Esophagus squamous epithelium (tissue), 4 donors: ENCODE results near the gene RNF144A.

Experiments used
- POLR2A ChIP-seq, 4 donors: fragments of 450-650 bp; IDR thresholded peaks; one replicate each; pipeline ENCODE4 v1.6.1; 2017; ENCODE audit warnings: antibody characterized with exemption in 4 of 4, mild to moderate bottlenecking in 4 of 4, moderate library complexity in 3 of 4
- TF ChIP-seq, protein P1 (sequence below), 6 experiments: fragments of 450-650 bp in 4 of 6; fragments of 200-600 bp in 2 of 6; sonication (generic) in 2 of 6; IDR thresholded peaks; one replicate each; pipeline ENCODE4 v1.5.1; 2016 to 2019; ENCODE audit warnings: antibody characterized with exemption in 6 of 6, mild to moderate bottlenecking in 4 of 6, moderate library complexity in 4 of 6

- TF ChIP-seq, protein P1, sequence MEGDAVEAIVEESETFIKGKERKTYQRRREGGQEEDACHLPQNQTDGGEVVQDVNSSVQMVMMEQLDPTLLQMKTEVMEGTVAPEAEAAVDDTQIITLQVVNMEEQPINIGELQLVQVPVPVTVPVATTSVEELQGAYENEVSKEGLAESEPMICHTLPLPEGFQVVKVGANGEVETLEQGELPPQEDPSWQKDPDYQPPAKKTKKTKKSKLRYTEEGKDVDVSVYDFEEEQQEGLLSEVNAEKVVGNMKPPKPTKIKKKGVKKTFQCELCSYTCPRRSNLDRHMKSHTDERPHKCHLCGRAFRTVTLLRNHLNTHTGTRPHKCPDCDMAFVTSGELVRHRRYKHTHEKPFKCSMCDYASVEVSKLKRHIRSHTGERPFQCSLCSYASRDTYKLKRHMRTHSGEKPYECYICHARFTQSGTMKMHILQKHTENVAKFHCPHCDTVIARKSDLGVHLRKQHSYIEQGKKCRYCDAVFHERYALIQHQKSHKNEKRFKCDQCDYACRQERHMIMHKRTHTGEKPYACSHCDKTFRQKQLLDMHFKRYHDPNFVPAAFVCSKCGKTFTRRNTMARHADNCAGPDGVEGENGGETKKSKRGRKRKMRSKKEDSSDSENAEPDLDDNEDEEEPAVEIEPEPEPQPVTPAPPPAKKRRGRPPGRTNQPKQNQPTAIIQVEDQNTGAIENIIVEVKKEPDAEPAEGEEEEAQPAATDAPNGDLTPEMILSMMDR (IDR thresholded peaks at IDR 0.05), result no peak
- TF ChIP-seq POLR2A (IDR thresholded peaks at IDR 0.05), result no peak
These were observed 53.3 kb downstream of the RNF144A start for GRCh38 chr2:6970551-6970950.
